ENCODE data around the gene ATG3.

GRCh38 chr3:112606098-112606497, 44.3 kb upstream of the ATG3 start:
- TF ChIP-seq, protein P1, sequence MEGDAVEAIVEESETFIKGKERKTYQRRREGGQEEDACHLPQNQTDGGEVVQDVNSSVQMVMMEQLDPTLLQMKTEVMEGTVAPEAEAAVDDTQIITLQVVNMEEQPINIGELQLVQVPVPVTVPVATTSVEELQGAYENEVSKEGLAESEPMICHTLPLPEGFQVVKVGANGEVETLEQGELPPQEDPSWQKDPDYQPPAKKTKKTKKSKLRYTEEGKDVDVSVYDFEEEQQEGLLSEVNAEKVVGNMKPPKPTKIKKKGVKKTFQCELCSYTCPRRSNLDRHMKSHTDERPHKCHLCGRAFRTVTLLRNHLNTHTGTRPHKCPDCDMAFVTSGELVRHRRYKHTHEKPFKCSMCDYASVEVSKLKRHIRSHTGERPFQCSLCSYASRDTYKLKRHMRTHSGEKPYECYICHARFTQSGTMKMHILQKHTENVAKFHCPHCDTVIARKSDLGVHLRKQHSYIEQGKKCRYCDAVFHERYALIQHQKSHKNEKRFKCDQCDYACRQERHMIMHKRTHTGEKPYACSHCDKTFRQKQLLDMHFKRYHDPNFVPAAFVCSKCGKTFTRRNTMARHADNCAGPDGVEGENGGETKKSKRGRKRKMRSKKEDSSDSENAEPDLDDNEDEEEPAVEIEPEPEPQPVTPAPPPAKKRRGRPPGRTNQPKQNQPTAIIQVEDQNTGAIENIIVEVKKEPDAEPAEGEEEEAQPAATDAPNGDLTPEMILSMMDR (conservative IDR thresholded peaks at IDR 0.05 in 1 of 2, IDR thresholded peaks at IDR 0.05 in 1 of 2; ENCODE audit: extremely low read depth in 1 of 2, insufficient read depth in 1 of 2, low read depth in 1 of 2, low read length in 2 of 2) = no peak
- no peak for TF ChIP-seq EZH2 (IDR thresholded peaks at IDR 0.05; ENCODE audit: borderline replicate concordance, low read length)
